Left ventricle myocardium inferior (tissue), 1 donor: ENCODE measurements around the gene C3AR1. TPM values are rescaled to one million over a fixed set of nuclear protein-coding genes. Genes with fewer than 3 reads are reported as not detected.

Experiments
- DNase-seq: peaks from one replicate; pipeline ENCODE4 v3.0.0-alpha.2; 2020
- H3K27ac ChIP-seq: fragments of 200-600 bp; replicated peaks from 2 replicates; pipeline ENCODE4 v1.8.0; 2021
- H3K27me3 ChIP-seq: fragments of 200-600 bp; 2 replicates; pipeline ENCODE4 v1.8.0; 2021; ENCODE audit warnings: low read depth
- H3K36me3 ChIP-seq: fragments of 200-600 bp; 2 replicates; pipeline ENCODE4 v1.8.0; 2021
- H3K4me1 ChIP-seq: fragments of 200-600 bp; 2 replicates; pipeline ENCODE4 v1.8.0; 2021
- H3K4me3 ChIP-seq: fragments of 200-600 bp; 2 replicates; pipeline ENCODE4 v1.8.0; 2021; ENCODE audit warnings: mild to moderate bottlenecking, moderate library complexity
- H3K9me3 ChIP-seq: fragments of 200-600 bp; replicated peaks from 2 replicates; pipeline ENCODE4 v1.8.0; 2021
- CTCF ChIP-seq: fragments of 200-600 bp; IDR thresholded peaks from 2 replicates; pipeline ENCODE4 v1.8.0; 2021; ENCODE audit warnings: antibody characterized with exemption, mild to moderate bottlenecking, borderline replicate concordance
- intact Hi-C: fragments of 100-400 bp; cut with micrococcal nuclease; formaldehyde crosslinking; loops from one replicate; pipeline ENCODE4 v1.11.0; 2022
- total RNA-seq: library from RNA; stranded (reverse); fragmentation: NEBNext Ultra II Directional; extraction: Animal tissue kit (Norgen Biotek cat#: 25700); gene quantifications from one replicate; pipeline ENCODE4 v1.2.1, GENCODE V29; 2021
- donor health status: DM: no; HTN: yes; CAD: no; lungs with severe emphysema.

Gene C3AR1
- total RNA-seq, 1 donor from 2014 or later, result 5.5 TPM

GRCh38 chr12:8012651-8013309 lies 53.4 kb downstream of the C3AR1 start:
- Histone ChIP-seq H3K36me3 (no peaks in the 10 kb centered on the region), H3K9me3 (no peaks in the 10 kb centered on the region), H3K4me1 (no peaks in the 10 kb centered on the region), H3K27me3 (peaks cover 87% of the 10 kb centered on the region), H3K27ac (no peak overlapping the region), H3K4me3 (no peak overlapping the region)
- no peak for DNase-seq
- intact Hi-C loops, result no loop called here
- no peak for TF ChIP-seq CTCF

DNA sequence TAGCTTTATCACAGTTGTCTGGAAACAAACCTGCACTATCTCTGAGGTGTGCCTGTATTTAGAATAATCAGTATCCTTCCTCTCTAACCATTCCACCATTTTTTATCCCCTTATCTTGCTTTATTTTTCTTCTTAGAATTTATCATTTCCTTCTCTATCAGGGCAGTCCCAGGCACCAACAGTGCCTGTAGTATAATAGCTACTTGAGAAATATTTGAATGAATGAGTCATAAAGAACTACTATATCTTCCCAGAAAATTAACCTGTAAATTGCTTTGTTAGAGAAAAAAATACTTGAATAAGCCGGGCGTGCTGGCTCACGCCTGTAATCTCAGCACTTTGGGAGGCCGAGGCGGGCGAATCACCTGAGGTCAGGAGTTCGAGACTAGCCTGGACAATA lies 54.8 kb downstream of the C3AR1 start:
- peaks cover 72% of the 10 kb centered on the region for H3K27me3 ChIP-seq
- intact Hi-C loops, result no loop called here
- no peak for DNase-seq
- no peak for TF ChIP-seq CTCF
- no peaks in the 10 kb centered on the region for H3K4me1 ChIP-seq
- no peak overlapping the region for H3K27ac ChIP-seq
- no peaks in the 10 kb centered on the region for H3K9me3 ChIP-seq
- H3K36me3 ChIP-seq, result no peaks in the 10 kb centered on the region
- H3K4me3 ChIP-seq, result no peak overlapping the region

Other genes starting within 250 kb of the C3AR1 start
- gene SLC2A14, start 193.4 kb downstream of the C3AR1 start, total RNA-seq, result not detected
- 13.7 TPM for gene SLC2A3, start 130.2 kb downstream of the C3AR1 start, total RNA-seq
- 22.1 TPM for gene FOXJ2, start 33.6 kb downstream of the C3AR1 start, total RNA-seq
- 15.4 TPM for gene NECAP1, start 15.9 kb upstream of the C3AR1 start, total RNA-seq
- gene CLEC4A, start 57.3 kb upstream of the C3AR1 start, total RNA-seq, result 1.5 TPM
- not detected for gene ZNF705A, start 90.7 kb upstream of the C3AR1 start, total RNA-seq
- gene FAM90A1, start 161.3 kb upstream of the C3AR1 start, total RNA-seq, result 0.30 TPM